Embryonic facial prominence (tissue), 1 donor: ENCODE measurements around the gene C11orf16.
"Not testable (repeated sequence)": the region's sequence is repeated elsewhere in the genome, so short reads cannot be mapped to it uniquely, and the experiment has no call there.

Experiments
- DNase-seq: peaks from one replicate; pipeline ENCODE4 v3.0.0-alpha.2; 2016; ENCODE audit errors: extremely low spot score

Gene C11orf16, protein sequence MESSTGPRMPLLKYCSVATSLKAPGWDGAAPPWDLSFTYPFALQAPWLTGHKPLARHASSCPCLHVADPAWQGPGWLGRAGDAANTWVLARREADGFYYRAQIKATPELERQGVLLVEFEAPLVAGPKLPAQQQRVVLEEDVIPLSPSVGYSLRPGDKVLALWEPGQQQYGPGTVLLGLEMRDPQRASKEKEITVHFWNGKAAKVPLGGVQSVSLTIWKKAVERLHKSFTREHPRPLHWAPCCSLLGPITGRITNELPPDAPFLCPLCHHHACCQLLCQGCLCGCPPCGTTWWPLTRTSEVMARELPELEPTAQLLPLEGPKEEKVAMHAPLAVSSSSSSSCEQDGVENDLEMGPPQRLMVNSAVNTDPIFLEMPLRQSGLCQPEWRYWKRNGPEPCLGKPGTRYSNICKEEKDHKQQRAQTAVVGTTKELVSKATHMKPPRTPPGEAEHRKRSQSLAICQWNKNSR

DNA sequence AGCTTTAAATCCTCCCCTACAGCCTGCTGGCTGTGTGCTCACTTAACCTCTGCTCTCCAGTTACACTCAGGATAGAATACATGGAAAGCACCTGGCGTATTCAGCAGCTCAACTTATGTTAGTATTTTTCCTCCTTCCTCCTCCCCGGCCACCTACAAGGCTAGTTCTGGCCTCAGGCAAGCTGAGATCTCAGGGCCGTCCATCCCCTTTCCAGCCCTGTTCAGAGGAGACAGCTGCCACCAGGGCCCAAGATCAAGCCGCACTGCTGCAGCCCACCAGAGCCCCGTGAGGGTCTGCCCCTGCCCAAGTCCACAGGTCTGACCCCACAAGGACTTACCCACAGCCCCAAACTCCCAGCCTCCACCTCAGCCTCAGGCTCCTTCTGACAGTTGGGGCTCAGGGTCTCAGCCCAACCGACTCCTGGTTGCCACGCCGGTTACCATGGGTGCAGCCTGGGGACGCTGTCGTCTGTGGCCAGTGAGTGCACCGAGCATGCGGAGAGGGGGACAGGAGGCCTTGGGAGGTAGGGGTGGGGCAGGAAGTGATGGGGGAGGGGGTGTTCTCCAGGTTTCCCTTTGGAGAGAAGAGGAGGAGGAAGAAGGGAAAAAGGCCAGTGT, at the start of gene C11orf16:
C11orf16 (minus strand) TSS at position 384 of the 617 bp plus-strand sequence. CDS start 639 bp downstream, outside the sequence.
- no peak for DNase-seq

GRCh38 chr11:8980485-8980884, 47.7 kb upstream of the C11orf16 start:
- DNase-seq: no peak

- not testable (repeated sequence) for DNase-seq
Measured at GRCh38 chr11:8979365-8979764, 46.6 kb upstream of the C11orf16 start.

DNA sequence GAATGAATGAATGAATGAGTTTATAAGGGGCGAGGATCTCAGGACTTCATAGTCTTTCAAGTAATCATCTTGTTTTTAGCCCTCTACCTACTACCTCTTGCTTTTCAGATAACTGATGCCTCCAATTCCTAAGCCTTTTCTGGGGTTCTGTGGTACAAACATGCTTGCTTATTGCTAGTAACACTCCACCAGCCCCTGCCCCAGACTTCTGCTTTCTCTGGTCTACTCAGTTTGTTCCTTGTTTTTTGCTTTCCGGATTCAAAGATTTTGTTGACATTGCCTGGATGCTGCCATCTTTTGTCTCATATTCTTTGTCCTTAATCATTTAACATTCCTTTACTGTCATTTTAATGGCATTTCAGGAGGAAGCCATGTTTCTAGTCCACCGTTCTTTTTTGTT, 40.4 kb upstream of the C11orf16 start:
- DNase-seq: no peak

DNA sequence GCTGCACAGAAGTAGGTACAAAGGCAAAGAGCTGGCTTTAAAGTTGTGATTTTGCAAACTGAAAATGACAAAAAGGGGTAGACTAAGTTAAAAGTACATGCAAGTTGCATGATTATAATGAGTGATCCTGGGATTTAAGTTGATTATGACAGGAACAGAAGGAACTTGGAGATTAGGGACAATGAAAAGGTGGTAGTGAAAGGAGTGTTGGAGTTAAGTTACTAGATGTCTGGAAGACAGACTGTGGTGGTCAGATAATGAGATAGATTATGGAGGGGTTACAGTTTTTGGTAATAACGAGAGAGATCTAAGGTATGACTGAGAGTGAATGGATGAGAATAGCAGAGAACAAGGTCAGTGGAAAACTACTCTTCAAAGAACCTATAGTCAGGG, 39.2 kb upstream of the C11orf16 start:
- no peak for DNase-seq

DNA sequence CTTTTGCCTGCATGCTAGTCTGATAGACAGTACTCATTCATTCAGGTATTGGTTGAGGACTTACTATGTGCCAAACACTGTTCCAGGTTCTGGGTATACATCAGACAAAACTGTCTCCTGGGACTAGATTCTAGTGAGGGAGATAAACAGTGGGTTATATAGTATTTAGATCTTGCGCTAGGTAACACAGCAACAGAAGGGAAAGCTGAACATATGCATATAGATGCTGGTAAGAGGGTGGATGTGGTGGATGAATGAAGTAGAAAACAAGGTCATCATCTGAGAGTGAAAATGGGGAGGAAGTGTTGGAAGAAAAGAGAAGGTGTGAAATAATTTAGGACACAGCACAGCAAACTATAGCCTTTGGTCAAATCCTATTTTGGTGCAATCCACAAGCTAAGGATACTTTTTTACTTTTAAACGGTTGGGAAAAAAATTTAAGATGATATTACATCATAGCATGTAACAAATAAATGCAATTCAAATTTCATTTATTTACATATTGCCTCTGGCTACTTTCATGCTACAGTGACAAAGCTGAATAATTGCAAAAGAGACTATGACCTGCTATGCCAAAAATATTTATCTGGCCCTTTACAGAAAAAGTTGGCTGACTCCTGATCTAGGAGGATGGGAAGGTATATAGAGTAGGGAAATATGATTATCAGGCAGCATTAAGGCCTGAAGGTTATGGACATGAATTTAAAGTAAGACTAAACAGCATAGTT, 38.6 kb upstream of the C11orf16 start:
- DNase-seq: no peak

DNA sequence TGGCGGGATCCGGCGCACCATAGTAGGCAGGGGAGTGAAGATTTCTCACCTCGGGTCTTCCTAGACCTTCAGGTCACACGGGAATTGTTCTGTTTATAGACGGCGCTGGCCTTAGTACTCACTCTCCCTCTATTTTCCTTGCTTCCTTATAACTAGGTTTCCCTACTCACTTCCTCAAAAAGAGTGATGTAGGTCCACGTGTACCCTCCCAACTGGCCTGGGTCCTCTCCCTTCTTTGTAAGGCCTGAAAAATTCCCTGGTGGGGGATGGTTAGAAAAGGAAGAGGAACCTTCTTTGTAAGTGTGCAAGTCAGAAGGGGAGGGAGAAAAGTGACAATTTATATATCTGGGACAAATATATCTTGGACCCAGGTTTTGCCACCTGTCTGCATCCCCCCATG, 34.4 kb upstream of the C11orf16 start:
- DNase-seq: no peak

DNA sequence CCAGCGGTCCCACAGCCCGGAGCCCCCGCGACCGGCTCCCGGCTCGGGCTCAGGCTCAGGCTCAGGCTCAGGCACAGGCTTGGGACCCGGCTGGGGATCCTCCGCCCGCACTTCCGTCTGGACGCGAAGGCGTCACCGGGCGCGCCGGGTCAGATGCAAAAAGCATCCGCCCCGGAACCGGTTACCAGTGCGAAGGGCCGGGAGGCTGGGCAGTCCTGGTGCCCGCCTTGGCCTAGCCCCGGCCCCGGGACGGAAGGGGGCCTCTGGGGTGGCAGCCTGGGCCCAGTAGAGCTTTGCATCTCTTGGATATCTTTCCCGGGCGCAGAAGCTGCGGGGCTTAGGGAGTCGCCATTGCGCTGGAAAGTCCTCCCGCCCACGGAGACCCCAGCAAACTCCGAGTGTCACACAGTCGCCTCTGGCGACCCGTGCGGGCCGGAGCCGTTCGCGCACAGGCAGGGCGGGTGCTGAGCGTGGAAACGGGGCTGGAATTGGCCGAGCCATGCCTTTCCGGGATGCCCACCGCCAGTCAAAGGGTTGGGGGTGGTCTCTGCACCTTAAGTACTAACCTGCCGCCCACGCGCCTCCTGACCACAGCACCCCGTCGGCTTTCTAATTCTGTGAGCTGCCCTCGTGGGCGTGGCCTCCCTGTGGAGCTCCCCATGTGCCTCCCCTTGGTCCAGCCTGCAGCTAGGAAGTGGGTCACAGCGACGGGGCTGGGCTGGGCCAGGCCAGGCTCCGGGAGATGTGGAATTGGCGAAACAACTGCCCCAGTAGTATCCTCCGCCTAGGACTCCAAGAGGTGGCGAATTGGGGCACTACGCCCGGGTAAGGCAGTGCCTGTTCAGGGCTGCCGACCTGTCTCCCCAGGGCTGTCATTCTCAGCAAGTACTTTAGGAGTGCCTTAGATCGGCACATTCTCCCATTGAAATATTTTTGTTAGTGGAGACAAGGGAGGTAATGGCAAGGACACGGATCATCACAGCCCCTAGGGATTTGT, 31.9 kb upstream of the C11orf16 start, which contains the start of gene TMEM9B:
TMEM9B (minus strand) TSS at position 119 of the 997 bp plus-strand sequence. CDS start 129 bp downstream, outside the sequence.
- peak; percentile 54 for DNase-seq

- peak; percentile 50 for DNase-seq
Measured at GRCh38 chr11:8963569-8964323, 31.0 kb upstream of the C11orf16 start.

- no peak for DNase-seq
Measured at GRCh38 chr11:8962841-8963240, 30.1 kb upstream of the C11orf16 start.

GRCh38 chr11:8961401-8961800, 28.7 kb upstream of the C11orf16 start:
- no peak for DNase-seq

DNA sequence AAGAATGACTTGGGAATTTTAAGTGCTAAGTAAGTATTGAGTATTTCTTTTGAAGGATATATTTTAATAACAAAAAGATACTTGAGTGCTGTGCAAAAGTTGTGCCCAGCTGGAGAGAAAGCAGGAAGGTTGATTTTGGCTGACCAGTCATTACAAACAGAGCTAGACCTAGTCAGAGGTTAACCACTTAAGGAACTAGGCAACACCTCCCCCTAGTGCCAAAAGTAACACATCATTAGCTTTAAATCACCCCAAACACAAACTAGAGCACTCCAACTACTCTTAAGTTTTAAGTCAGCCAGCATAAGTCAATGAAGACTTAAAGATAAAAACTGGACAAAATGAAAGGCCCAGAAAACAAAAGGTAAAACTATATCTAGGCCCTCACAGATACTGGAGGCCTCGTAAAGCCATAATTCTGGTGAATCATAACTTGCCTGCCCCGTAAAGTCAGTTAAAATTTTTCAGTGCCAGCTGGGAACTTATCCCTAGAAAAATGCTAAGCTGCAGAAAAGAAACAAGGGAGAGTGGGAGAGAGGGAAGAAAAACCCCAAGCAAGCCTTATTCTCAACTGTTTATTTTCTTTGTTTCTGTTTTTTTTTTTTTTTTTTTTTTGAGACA, 26.9 kb upstream of the C11orf16 start:
- no peak for DNase-seq

- DNase-seq: no peak
Measured at GRCh38 chr11:8956860-8957259, 24.1 kb upstream of the C11orf16 start.

DNA sequence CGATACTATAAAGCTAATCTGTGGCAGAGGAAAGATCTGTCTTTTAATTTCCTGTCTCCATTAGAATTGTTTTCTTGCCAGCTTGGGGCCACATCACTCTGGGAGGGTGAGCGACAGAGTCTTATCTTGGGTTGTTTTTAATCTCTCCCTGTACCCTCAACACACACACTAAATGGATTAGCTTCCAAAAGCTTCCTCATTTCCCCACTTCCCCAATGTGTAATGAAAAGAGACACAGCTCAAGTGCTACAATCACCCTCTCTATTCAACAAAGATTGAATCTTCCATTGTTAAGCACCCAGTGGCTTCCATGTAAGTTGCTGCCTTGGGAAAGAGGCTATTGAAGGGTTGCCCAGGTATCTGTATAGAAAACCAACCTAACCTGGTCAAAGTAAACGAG, 16.1 kb upstream of the C11orf16 start:
- DNase-seq: no peak

GRCh38 chr11:8947230-8947943, 14.6 kb upstream of the C11orf16 start:
- no peak for DNase-seq

- no peak for DNase-seq
Measured at GRCh38 chr11:8942518-8943066, 9.8 kb upstream of the C11orf16 start, which contains the start of gene ASCL3. ASCL3 (minus strand) TSS chr11:8943016; CDS start chr11:8938161, 4,855 bp downstream.

GRCh38 chr11:8941341-8942103, 8.8 kb upstream of the C11orf16 start:
- DNase-seq: no peak

- DNase-seq: no peak
Measured at GRCh38 chr11:8937659-8938058, 4.9 kb upstream of the C11orf16 start.
